Measurements from ENCODE around the gene ANO3.

DNA sequence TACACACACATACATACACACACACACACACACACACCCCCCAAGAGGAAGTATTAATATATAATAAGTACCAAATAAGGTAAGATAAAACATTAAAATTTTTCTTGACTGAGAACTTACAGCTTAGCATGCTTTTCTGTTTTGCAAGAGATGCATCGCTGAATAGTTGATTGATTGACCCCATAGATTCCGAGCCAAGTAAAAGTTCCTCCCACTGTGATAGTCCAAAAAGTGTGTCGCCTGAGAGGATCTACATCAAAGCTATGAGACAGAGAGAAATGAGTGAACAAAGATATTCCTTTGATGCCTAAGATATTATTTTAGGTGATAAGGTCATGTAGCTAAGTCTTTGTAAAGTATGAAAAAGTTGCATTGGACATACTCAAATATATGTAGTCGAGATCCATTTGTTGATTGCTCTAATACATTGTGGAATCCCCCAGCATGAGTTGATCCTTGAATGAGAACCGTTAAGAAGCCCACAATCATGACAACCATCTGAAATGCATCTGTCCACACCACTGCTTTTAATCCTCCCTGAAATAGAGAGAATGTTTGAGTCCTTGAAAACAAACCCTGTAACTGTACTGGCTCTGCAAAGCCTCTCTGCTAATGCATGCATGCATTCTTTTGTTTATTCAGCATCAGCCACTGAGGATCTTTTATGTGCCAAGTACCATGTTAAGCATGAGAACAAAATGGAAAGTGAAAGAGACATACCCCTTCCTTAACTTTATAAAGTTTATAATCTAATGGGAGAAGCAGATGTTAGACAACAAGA, 371.7 kb downstream of the ANO3 start:
- TF ChIP-seq POLR2A (IDR thresholded peaks at IDR 0.05) (no peak), CTCF (IDR thresholded peaks at IDR 0.05) (no peak)

Measured in uterus (tissue), 2 donors.